DLD1 (cell line): ENCODE measurements around the gene UTS2R.
"Not testable (repeated sequence)": the region's sequence is repeated elsewhere in the genome, so short reads cannot be mapped to it uniquely, and the experiment has no call there.

Experiments used
- in situ Hi-C: cut with HindIII; loops from 2 replicates; pipeline ENCODE4 v1.10.0; 2017; ENCODE audit warnings: low sequenced_read_pairs

Gene UTS2R

DNA sequence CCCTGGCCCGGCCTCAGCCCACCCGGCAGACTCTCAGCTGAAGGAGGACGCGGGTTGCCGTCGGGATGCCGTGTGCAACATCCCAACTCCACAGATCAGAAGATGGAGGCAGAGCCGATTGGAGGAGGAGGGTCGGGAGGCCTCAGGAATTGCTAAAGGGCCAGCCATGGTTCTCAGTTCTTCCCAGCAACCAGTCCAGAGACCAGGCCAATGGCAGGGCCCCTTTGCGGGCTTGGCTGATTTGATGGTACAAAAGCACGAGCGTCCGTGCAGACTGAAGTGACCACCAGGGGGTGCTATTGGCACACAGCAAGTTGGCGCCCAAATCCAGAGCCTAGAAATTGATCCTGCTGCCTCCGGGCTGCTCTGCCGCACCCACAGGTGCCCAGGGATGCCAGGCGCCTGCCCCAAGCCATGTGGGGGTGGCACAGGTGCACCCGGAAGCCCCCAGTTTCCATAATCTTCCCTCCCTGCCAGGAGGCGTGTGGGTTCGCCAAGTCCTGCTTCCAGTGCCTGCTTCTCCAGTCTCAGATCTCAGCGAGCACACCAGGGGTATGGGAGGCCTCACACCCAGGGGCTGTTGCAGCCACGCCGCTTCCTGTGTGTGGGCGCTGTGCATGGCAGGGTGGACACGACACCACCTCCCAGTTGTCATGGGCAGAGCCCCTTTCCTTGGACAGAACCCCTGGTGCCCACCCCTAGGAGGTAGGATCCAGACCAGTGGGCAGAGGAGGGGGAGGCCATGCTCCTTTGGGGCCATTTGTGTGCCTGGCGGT, 19.7 kb upstream of the UTS2R start:
- in situ Hi-C loops = no loop called here

DNA sequence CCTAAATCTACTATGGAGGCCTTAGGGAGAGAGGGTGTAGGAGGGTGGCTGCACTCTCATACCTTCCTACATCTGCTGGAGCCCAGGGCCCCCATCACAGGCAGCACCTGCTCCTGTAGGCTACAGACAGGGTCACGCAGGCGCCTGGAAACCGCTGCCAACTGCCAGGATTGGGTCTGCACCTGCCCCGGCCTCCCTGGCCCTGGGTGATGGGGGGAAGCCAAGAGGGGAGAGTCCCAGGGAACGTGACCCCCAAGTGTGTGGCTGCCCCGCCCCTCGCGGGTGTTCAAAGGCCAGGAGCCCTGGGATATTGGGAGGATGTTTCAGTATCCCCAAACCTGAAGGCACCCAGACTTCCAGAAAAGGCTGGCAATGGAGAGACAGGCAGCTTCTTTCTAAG, 18.1 kb upstream of the UTS2R start:
- in situ Hi-C loops = no loop called here

DNA sequence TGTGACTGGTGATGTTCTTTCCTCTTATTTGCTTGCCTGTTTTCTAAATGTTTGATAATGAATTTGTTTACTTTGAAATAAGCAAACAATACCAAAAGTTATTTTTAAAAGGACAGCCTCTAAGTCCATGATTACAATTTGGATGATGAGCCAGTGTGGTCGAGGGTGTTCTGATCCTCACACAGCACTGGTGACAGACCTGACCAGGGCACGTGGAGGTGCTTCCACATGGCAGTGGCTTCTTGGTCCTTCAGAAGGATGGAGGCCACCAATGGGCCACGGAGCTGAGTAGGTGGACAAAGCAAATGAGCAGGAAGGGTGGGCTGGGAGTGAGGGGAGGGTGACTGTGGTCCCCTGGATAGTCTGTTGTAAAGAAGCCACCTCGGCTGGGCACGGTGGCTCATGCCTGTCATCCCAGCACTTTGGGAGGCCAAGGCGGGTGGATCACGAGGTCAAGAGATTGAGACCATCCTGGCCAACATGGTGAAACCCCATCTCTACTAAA, 16.7 kb upstream of the UTS2R start:
- in situ Hi-C loops = no loop called here

DNA sequence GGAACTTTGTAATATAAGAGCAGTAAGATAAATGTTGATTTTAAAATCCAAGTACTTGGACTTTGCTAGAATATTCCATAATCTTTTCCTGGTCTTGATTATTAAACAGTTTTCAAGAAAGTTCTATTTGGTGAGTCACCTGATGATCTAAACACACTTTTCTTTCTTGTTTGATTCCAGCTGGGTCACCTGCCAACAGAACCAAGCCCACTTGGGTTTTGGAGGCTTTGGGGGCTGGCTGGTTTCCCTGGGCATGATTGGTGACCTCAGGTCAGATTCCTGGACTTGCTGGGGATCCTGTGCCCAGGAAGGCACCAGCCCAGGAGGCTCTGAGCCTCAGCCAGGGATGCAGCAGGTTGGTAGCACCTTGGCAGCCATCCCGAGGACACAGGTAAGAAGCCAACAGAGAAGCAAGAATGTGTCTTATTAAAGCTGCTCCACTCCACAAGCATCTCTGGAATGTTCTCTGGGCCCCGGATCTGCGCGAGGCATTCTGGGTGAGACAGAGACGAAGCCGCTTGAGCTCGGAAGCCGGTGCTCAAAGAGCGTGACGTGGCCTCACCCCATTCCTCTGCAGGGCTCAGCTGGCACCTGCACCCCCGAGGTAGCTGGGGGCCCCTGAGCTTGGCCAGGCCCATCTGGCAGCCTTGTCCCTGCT, 15.7 kb upstream of the UTS2R start:
- in situ Hi-C loops = no loop called here

DNA sequence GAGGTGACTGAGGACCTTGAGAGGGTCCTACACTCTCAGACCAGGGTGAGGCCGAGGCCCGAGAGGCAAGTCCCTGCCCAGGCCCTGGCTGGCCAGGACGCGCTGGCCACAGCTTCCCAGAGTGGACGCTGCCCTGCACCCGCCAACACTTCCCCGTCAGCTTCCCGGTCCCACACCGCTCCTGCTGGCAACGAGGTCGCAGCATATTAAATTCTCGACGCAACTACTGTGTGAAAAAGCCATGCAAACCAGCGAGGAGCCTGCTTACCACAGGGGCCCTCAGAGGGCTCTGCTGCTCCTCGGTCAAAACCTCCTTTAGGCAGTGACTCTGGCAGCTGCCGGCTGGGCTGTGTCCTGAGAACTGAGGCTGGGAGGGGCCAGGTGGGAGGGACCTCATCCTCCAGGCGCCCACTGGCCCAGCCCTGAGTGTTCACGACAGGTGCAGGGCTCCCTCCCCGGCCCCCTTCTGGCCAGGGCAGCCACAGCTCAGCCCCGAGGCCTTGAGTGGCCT, 14.7 kb upstream of the UTS2R start:
- in situ Hi-C loops = no loop called here

DNA sequence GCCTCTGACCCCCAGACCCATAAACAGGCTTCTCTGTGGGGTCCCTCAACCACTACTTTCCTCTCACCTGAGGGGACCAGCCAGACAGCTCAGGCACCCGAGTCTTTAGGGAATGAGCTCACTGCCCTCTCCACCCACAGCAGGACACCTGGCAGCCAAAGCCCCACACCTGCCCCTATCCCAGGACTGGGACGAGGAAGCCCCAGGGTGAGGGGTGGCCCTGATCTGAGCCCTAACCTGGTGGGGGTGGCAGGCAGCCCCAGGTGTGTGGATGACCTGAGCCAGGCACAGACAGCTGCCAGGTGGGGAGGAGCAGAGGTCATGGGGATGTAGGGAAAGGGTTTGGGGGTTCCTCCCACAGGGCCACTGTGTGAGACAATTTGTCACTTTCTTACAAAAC, 14.2 kb upstream of the UTS2R start:
- in situ Hi-C loops = no loop called here

DNA sequence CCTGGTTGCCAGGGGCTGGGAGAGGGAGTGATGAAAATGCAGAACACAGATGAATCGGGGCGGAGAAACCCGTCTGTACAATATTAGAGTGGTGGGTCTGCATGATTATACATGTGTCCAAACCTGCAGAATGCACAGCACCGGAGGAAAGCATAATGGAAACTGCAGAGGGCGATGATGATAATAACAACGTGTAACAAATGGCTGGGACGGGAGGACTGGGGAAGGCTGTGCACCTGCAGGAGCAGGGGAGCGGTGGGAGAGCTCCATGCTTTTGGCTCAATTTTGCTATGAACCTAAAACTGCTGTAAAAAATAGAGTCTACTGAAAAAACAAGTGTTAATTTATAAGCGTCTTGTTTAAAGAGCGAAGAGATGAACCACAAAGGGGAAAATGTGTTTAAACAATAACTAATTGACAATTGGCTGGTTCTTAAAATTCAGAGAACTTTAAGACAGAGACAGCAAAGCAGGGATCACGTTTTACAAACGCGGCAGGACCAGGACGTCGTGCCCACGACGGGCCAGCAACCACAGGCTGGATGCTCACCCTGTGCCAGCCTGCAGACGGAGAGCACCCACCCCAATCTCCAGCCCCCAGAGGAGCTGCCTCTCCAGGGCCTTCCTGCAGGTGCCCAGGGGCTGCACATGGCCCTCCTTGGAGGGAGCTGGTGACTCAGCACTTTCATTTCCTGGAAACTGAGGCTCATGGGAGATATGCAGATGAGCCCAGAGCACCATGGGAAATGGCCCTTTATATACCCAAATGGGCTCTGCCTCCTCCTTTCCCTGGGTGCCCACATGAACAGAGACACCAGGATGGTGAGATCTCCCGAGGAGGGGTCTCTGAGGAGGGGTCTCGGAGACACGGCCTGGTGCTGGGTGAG, 12.9 kb upstream of the UTS2R start, which contains the start of gene TEX19:
TSS of gene TEX19 (plus strand) at position 783 of the 886 bp plus-strand sequence. CDS start 2,904 bp downstream, outside the sequence.
- in situ Hi-C loops = no loop called here

DNA sequence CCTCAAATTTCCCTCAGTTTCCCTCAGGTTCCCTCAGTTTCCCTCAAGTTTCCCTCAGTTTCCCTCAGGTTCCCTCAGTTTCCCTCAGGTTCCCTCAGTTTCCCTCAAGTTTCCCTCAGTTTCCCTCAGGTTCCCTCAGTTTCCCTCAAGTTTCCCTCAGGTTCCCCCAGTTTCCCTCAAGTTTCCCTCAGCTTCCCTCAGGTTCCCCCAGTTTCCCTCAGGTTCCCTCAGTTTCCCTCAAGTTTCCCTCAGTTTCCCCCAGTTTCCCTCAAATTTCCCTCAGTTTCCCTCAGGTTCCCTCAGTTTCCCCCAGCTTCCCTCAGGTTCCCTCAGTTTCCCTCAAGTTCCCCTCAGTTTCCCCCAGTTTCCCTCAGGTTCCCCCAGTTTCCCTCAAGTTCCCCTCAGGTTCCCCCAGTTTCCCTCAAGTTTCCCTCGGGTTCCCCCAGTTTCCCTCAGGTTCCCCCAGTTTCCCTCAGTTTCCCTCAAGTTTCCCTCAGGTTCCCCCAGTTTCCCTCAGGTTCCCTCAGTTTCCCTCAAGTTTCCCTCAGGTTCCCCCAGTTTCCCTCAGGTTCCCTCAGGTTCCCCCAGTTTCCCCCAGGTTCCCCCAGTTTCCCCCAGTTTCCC, 12.0 kb upstream of the UTS2R start:
- in situ Hi-C loops = loop anchor here (10.0 kb wide), 1 partner anchor 55 kb away; the partner anchor contains the start of genes HEXD and OGFOD3

DNA sequence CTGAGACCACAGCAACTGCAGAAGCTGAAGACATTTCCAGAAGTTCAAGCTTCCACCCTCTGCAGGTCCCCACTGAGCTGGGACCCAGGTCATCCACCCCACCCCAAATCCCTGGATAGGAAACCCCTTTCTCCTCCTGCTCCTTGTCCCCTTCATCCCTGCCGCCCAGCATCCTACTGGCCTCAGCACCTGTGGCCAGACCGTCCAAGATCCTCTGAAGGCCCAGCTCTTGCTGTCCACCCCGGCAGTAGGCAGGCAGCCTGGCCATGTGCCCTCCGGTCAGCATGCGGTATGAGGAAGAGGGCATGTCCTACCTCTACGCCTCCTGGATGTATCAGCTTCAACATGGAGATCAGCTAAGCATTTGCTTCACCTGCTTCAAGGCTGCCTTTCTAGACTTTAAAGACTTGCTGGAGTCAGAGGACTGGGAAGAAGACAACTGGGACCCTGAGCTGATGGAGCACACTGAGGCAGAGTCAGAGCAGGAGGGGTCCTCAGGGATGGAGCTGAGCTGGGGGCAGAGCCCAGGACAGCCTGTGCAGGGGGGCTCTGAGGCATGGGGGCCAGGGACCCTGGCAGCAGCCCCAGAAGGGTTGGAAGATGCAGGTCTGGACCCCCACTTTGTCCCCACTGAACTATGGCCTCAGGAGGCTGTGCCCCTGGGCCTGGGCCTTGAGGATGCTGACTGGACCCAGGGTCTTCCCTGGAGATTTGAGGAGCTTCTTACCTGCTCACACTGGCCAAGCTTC, 9.5 kb upstream of the UTS2R start:
- in situ Hi-C loops = loop anchor here (10.0 kb wide), 1 partner anchor 53 kb away; the partner anchor contains the start of genes HEXD and OGFOD3

DNA sequence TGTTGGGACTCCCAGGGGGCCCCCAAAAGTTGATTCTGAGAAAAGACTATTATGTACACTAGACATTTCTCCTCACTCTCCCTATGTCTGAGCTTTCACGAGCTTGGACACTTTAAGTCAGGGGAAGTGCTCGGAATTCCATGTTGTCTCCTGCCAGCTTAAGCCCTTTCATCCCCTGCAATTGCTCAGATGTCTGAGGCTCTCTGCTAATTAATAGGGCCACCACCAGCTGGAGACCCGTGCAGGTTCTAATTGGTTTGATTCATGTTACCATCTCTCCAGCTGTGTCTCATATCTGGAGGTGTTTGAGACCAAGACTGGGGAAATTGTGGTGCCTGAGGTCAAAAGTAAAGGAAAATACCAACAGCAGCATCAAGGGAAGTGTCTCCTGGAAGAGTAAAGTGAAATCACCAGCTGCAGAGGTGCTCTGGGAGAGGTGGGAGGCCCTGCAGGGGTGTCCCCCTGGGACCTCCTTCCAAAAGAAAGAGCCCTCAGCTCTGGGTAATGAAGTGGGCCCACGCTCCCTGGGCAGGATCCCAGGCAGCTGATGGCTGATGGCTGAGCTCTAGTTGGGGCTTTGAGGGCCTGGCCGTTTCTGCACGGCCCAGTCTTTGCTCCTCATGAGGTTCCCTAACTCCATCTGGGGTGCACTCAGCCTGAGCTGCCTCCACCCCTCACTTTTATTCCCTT, 5.8 kb upstream of the UTS2R start:
- in situ Hi-C loops = loop anchor here (10.0 kb wide), 1 partner anchor 49 kb away; the partner anchor contains the start of genes HEXD and OGFOD3

DNA sequence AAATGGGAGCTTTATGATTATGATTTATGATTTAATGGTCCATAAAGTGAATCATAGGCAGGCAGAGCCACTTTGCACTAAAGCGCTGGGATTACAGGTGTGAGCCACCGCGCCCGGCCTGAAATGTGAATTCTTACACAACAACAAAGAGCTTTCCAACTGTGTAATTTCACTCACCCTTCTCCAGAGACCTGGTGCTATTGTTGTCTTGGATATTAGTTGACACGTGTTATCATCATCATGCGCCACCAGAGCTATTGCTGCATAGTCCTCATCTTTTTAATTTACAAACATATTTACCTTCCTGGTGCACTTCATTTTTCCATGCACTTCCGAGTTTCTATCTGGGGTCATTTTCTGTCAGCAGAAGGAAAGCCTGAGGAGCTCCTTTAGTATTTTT, 4.8 kb upstream of the UTS2R start:
- in situ Hi-C loops = loop anchor here (10.0 kb wide), 1 partner anchor 48 kb away; the partner anchor contains the start of genes HEXD and OGFOD3

DNA sequence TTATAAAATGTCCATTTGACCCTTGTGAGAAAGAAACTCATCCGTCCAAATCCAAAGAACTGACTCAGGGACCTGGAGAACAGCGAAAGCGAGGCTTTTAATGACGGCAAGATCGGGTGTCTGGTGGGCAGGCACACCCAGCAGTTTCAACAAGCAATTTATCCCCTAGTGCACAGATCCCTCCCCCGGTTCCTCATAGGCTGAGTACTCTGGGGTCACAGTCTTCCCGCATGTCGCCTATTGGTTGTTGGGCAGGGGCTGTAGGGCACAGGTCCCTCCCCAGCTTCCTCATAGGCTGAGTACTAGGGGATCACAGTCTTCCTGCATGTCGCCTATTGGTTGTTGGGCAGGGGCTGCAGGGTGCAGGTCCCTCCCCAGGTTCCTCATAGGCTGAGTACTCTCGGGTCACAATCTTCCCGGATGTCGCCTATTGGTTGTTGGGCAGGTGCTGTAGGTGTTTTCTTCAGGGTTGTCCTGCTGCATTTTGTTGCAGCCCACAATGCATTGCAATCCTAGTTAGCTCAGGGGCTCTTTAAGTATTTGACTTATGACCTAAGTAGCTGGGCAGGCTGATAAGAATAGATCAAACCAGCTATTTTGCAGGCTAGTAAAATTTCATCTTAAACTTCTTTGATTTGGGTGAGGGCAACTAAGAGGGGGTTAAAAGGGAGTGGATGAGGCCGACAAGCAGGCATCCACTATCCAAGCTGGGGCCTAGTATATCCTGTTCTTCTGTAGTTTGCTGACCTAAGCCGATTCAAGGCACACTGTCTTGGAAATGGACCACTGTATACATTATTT, 3.6 kb upstream of the UTS2R start:
- in situ Hi-C loops = loop anchor here (10.0 kb wide), 1 partner anchor 47 kb away; the partner anchor contains the start of genes HEXD and OGFOD3

DNA sequence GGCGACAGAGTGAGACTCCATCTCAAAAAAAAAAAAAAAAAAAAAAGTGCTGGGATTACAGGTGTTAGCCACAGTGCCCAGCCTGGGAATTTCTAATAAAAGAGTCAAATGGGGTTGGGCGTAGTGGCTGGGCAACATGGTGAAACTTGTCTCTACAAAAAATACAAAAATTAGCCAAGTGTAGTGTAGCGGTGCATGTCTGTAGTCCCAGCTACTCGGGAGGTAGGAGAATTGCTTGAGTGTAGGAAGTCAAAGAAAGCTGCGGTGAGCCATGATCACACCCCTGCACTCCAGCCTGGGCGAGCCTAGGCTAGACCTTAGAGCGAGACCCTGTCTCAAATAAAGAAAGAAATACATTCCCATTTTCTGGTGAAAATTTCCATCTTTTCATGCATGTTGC, 2.4 kb upstream of the UTS2R start:
- in situ Hi-C loops = loop anchor here (10.0 kb wide), 1 partner anchor 46 kb away; the partner anchor contains the start of genes HEXD and OGFOD3

DNA sequence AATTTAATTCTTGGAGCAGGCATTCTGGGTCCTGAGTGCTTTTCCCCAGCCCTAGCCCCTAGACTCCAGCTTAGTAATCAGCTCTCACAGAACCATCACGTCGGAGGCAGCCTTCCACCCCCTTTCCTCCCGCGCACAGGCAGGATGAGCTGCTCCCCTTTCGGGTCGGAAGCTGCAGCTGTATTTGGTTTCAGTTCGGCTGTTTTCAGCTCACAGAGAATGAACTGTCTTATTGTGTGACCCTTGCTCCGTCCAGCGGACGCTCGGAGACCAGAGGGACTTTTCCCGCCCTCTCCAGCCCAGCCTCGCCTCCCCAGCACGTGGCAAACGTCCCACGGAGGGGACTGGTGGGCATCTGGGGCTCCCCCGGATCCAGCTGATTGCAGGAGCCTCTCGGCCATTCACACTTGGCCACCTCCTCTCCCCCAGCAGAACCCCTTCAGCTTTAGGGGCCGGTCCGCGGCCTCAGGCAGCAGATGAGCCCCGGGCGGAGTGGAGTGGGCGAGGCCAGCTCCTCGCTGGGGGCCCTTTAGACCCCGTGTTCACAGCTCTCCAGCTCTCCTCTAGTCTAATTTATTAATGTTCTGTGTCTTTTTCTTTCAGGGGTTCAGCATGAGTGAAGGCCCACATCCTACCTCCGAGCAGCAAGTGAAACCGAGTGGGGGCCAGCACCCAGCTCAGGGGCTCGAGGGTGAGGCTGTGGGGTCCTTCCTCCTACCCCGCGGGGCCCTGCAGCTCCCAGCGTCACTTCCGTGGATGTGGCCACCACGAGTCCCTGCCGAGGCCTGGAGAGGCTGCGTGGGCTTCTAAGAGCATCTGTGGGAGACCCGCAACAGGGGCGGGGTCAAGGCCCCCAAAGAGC, 863 bp upstream of the UTS2R start:
- in situ Hi-C loops = no loop called here

DNA sequence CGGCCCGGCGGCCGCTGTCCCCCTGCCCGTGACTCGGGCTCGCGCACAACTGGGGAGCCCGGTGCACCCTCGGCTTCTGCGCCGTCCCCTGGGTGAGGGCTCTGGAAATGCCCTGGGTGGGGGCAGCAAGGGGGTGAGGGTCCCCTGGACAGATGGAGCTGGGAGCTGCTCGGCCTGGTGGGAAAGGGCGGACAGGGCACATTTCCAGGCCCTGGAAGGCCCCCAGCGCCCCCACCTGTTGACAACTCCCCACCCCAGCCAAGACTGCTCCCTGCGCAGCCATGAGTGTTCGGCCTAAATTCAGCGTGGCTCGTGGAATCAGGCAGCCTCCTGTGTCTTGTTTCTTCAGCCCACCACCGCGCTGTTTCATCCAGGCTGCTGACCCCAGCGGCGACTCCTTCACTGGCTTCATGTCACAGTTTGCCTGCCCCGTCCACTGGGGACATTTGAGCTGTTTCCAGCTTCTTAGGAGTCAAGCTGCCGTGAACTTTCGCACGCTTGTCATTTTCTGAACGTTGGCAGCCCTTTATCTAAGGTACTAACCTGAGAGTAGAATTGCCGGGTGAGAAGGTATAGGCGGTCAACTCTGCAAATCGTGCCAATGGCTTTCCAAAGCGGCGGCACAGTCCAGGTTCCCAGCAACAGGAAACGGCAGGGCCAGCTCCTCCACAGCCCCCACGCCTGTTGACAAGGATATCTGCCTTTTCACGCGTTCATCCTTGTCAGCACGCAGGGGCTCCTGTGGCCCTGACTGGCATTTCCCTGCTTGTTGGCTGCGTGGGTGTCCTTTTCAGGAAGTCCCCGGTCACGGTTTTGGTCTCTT, 895 bp downstream of the UTS2R start:
- in situ Hi-C loops = no loop called here

DNA sequence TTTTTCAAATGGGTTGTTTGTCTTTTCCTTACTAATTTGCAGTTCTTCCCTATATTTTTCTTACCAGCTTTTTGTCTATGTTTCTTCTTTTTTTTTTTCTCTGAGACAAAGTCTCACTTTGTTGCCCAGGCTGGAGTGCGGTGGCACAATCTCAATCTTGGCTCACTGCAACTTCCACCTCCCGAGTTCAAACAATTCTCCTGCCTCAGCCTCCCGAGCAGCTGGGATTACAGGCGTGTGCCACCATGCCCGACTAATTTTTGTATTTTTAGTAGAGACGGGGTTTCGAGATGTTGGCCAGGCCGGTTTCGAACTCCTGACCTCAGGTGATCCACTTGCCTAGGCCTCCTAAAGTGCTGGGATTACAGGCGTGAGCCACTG, 1.5 kb downstream of the UTS2R start:
- in situ Hi-C loops = not testable (repeated sequence)
